H1 (cell line): ENCODE measurements around the gene ENO2. TPM values are rescaled to one million over a fixed set of nuclear protein-coding genes. Genes with fewer than 3 reads are reported as not detected.

Source experiments
- SAP30 ChIP-seq: fragments of 300-600 bp; sonication (generic); IDR thresholded peaks from 2 replicates; pipeline ENCODE4 v1.7.1; 2012; ENCODE audit warnings: low read length, moderate library complexity, mild to moderate bottlenecking, inconsistent platforms; ENCODE audit not compliant: insufficient read depth, insufficient replicate concordance
- ZNF274 ChIP-seq: IDR thresholded peaks from 2 replicates; pipeline ENCODE4 v1.7.0; 2012; ENCODE audit warnings: low read length, borderline replicate concordance; ENCODE audit errors: extremely low read depth
- polyA plus RNA-seq, 7 experiments: library from polyadenylated mRNA; depleted of rRNA in 3 of 7; stranded (reverse) in 5 of 7; unstranded in 2 of 7; fragments of >200 nt in 5 of 7; fragments of 200-250 nt in 2 of 7; gene quantifications; 1 replicate in 5 of 7; 2 replicates in 1 of 7; 4 replicates in 1 of 7; pipeline versions ENCODE4 v1.2.1 to v1.2.3, GENCODE V29; 2011 to 2013; ENCODE audit warnings: missing spikeins in 2 of 7, mixed read lengths in 2 of 7
- total RNA-seq: library from RNA; stranded (reverse); fragmentation: NEBNext Ultra II Directional; extraction: Animal tissue kit (Norgen Biotek cat#: 25700); gene quantifications from 2 replicates; pipeline ENCODE4 v1.2.1, GENCODE V29; 2021

ENO2 gene
- total and polyA plus RNA-seq, 2 of the 8 experiments (the other 6 are each of a cell fraction or from before 2014, with no cell fraction given), result 92.4 to 102 TPM

GRCh38 chr12:6928022-6928702, 13.8 kb downstream of the ENO2 start (continued):
- TF ChIP-seq ZNF274, result no peak
- no peak for TF ChIP-seq SAP30
- TF ChIP-seq, all 59 proteins: peak for 2
